HEK293 (cell line): ENCODE results near the gene ZC3H10.
A peak's percentile ranks its signal among the peaks of the same experiment; 100 is the strongest.

ENCODE experiments used
- CTCF ChIA-PET: fragments of 350-600 bp; formaldehyde crosslinking; extraction: SDS; loops from one replicate; lab custom pipeline; 2021; ENCODE audit warnings: antibody characterized with exemption; lab: Yijun Ruan, JAX
- POLR2A ChIA-PET: fragments of 300-600 bp; formaldehyde crosslinking; extraction: SDS; loops from one replicate; lab custom pipeline; 2020; ENCODE audit warnings: antibody characterized with exemption, inconsistent platforms; lab: Yijun Ruan, JAX
- H3K27ac ChIP-seq: fragments of 200-500 bp; sonication (Bioruptor generic); 2 replicates; pipeline ENCODE4 v1.5.1; 2014; ENCODE audit warnings: low read depth, low read length, control low read depth, inconsistent platforms; ENCODE audit errors: extremely low read depth
- H3K36me3 ChIP-seq, 2 experiments: fragments of 200-500 bp in 1 of 2; sonication (Bioruptor generic) in 1 of 2; 1 replicate in 1 of 2; 2 replicates in 1 of 2; pipeline ENCODE4 v1.5.1; 2014 to 2017; ENCODE audit warnings: inconsistent platforms in 2 of 2, low read length in 2 of 2; ENCODE audit not compliant: control insufficient read depth in 2 of 2, insufficient read depth in 1 of 2
- H3K4me1 ChIP-seq: fragments of 200-500 bp; sonication (Bioruptor generic); 2 replicates; pipeline ENCODE4 v1.5.1; 2014; ENCODE audit warnings: mild to moderate bottlenecking, low read length, inconsistent platforms; ENCODE audit not compliant: control insufficient read depth, insufficient read depth
- H3K4me3 ChIP-seq: 2 replicates; pipeline ENCODE4 v1.5.1; 2011; ENCODE audit warnings: low read depth, mild to moderate bottlenecking, control low read depth, low read length, moderate library complexity
- H3K9me3 ChIP-seq: fragments of 200-500 bp; sonication (Bioruptor generic); 2 replicates; pipeline ENCODE4 v1.5.1; 2014; ENCODE audit warnings: low read depth, low read length, inconsistent platforms; ENCODE audit not compliant: control insufficient read depth, insufficient read depth
- ATF2 ChIP-seq: fragments of 450-650 bp; formaldehyde crosslinking; IDR thresholded peaks from 2 replicates; pipeline ENCODE4 v1.5.1; 2016; ENCODE audit warnings: missing biosample characterization, missing genetic modification characterization, low read depth
- HOXA7 ChIP-seq: sonication (generic); formaldehyde crosslinking; IDR thresholded peaks from 2 replicates; pipeline ENCODE4 v1.8.1; 2022; ENCODE audit warnings: missing genetic modification reagents, borderline replicate concordance
- HOXD13 ChIP-seq: sonication (generic); formaldehyde crosslinking; IDR thresholded peaks from 2 replicates; pipeline ENCODE4 v1.8.0; 2022; ENCODE audit warnings: missing genetic modification reagents, borderline replicate concordance
- IKZF3 ChIP-seq: fragments of 450-650 bp; IDR thresholded peaks from 2 replicates; pipeline ENCODE4 v1.5.0; 2018; ENCODE audit warnings: missing biosample characterization, mild to moderate bottlenecking, missing genetic modification characterization, moderate library complexity
- MZF1 ChIP-seq: fragments of 450-650 bp; formaldehyde crosslinking; IDR thresholded peaks from 2 replicates; pipeline ENCODE4 v1.5.1; 2017; ENCODE audit warnings: missing biosample characterization, missing genetic modification characterization, borderline replicate concordance
- PRDM10 ChIP-seq: fragments of 450-650 bp; formaldehyde crosslinking; IDR thresholded peaks from 2 replicates; pipeline ENCODE4 v1.5.1; 2016; ENCODE audit warnings: missing biosample characterization, missing genetic modification characterization
- PRDM6 ChIP-seq: fragments of 450-650 bp; formaldehyde crosslinking; IDR thresholded peaks from 2 replicates; pipeline ENCODE4 v1.5.1; 2017; ENCODE audit warnings: missing biosample characterization, missing genetic modification characterization
- REPIN1 ChIP-seq: fragments of 450-650 bp; formaldehyde crosslinking; IDR thresholded peaks from 2 replicates; pipeline ENCODE4 v1.5.1; 2017; ENCODE audit warnings: missing biosample characterization, missing genetic modification characterization, low read depth
- SP2 ChIP-seq: fragments of 450-650 bp; formaldehyde crosslinking; IDR thresholded peaks from 2 replicates; pipeline ENCODE4 v1.5.1; 2016; ENCODE audit warnings: missing biosample characterization, missing genetic modification characterization
- ZBTB48 ChIP-seq: fragments of 450-650 bp; formaldehyde crosslinking; IDR thresholded peaks from 2 replicates; pipeline ENCODE4 v1.5.1; 2016; ENCODE audit warnings: missing biosample characterization, missing genetic modification characterization
- ZEB2 ChIP-seq: fragments of 450-650 bp; formaldehyde crosslinking; IDR thresholded peaks from 2 replicates; pipeline ENCODE4 v1.5.1; 2016; ENCODE audit warnings: missing biosample characterization, missing genetic modification characterization
- ZNF140 ChIP-seq: fragments of 450-650 bp; formaldehyde crosslinking; IDR thresholded peaks from 2 replicates; pipeline ENCODE4 v1.5.1; 2016; ENCODE audit warnings: missing biosample characterization, missing genetic modification characterization
- ZNF146 ChIP-seq: fragments of 450-650 bp; formaldehyde crosslinking; IDR thresholded peaks from 2 replicates; pipeline ENCODE4 v1.5.1; 2016; ENCODE audit warnings: missing biosample characterization, missing genetic modification characterization
- ZNF221 ChIP-seq: fragments of 450-650 bp; formaldehyde crosslinking; IDR thresholded peaks from 2 replicates; pipeline ENCODE4 v1.5.1; 2017; ENCODE audit warnings: missing biosample characterization, missing genetic modification characterization, borderline replicate concordance
- ZNF341 ChIP-seq: fragments of 450-650 bp; formaldehyde crosslinking; IDR thresholded peaks from 2 replicates; pipeline ENCODE4; 2016; ENCODE audit warnings: low read depth, missing biosample characterization, missing genetic modification characterization
- ZNF404 ChIP-seq: fragments of 450-650 bp; formaldehyde crosslinking; IDR thresholded peaks from 2 replicates; pipeline ENCODE4 v1.5.1; 2017; ENCODE audit warnings: missing biosample characterization, missing genetic modification characterization
- ZNF449 ChIP-seq: fragments of 450-650 bp; formaldehyde crosslinking; IDR thresholded peaks from 2 replicates; pipeline ENCODE4 v1.5.1; 2017; ENCODE audit warnings: missing biosample characterization, mild to moderate bottlenecking, missing genetic modification characterization, moderate library complexity
- ZNF558 ChIP-seq: fragments of 450-650 bp; formaldehyde crosslinking; IDR thresholded peaks from 2 replicates; pipeline ENCODE4 v1.5.1; 2016; ENCODE audit warnings: missing biosample characterization, missing genetic modification characterization
- ZNF645 ChIP-seq: fragments of 450-650 bp; formaldehyde crosslinking; IDR thresholded peaks from 2 replicates; pipeline ENCODE4; 2016; ENCODE audit warnings: missing biosample characterization, missing genetic modification characterization
- ZNF768 ChIP-seq: fragments of 450-650 bp; formaldehyde crosslinking; IDR thresholded peaks from 2 replicates; pipeline ENCODE4 v1.5.1; 2018; ENCODE audit warnings: missing biosample characterization, mild to moderate bottlenecking, missing genetic modification characterization
- ZNF837 ChIP-seq: fragments of 450-650 bp; formaldehyde crosslinking; IDR thresholded peaks from 2 replicates; pipeline ENCODE4 v1.5.1; 2016; ENCODE audit warnings: missing biosample characterization, missing genetic modification characterization

ZC3H10 gene

GRCh38 chr12:56143870-56144269 lies 25.8 kb downstream of the ZC3H10 start (continued):
- no peak for TF ChIP-seq ATF2 (tag by site-specific recombination)
- TF ChIP-seq, all 188 proteins: peak for 0

GRCh38 chr12:56145217-56145616 lies 27.2 kb downstream of the ZC3H10 start:
- H3K4me1 ChIP-seq = peaks cover 6% of the 10 kb centered on the region; the same call in 1 of the 2 replicates
- no peak for TF ChIP-seq ZNF140 (tag by site-specific recombination)
- TF ChIP-seq ZNF341 (tag by site-specific recombination) = no peak
- no peak for TF ChIP-seq ZEB2 (tag by site-specific recombination)
- TF ChIP-seq ZNF146 (tag by site-specific recombination) = no peak
- TF ChIP-seq ZNF768 (tag by site-specific recombination) = no peak
- TF ChIP-seq ZNF645 (tag by site-specific recombination) = no peak
- TF ChIP-seq, all 188 proteins: peak for 0
- ChIA-PET CTCF (interaction anchor here (0.9 kb wide), 1 partner anchor 9 kb away, joined by 3 read pairs; no protein-coding TSS in a partner anchor), POLR2A (interaction anchor here (1.0 to 1.9 kb wide), 2 partner anchors 13 to 27 kb away, joined by 3 to 7 read pairs; partner anchors contain the start of genes MYL6 and ZC3H10)
- Histone ChIP-seq H3K36me3 (peaks cover 4 to 49% of the 10 kb centered on the region in 2 experiments; a peak in 2 of 3 replicates), H3K4me3 (no peak overlapping the region), H3K27ac (no peak overlapping the region), H3K9me3 (no peaks in the 10 kb centered on the region)

- Histone ChIP-seq H3K9me3 (no peaks in the 10 kb centered on the region), H3K27ac (no peak overlapping the region), H3K4me1 (peaks cover 6% of the 10 kb centered on the region), H3K36me3 (peaks cover 0 to 36% of the 10 kb centered on the region in 2 experiments; a peak in 2 of 3 replicates), H3K4me3 (no peak overlapping the region)
- ChIA-PET POLR2A (interaction anchor here (0.7 to 3.6 kb wide), 2 partner anchors 13 to 19 kb away, joined by 4 to 22 read pairs; partner anchors contain the start of gene ESYT1), CTCF (interaction anchor here (0.7 kb wide), 1 partner anchor 1847 kb away, joined by 3 read pairs; no protein-coding TSS in a partner anchor)
- 0 out of 2 replicates have a peak, but pooled peaks have one; percentile 24 for TF ChIP-seq IKZF3 (tag by site-specific recombination)
- TF ChIP-seq ZBTB48 (tag by site-specific recombination) = peak; percentile 28; the same call in 1 of the 2 replicates
- 0 out of 2 replicates have a peak, but pooled peaks have one; percentile 16 for TF ChIP-seq PRDM6
- no peak for TF ChIP-seq HOXD13
- no peak for TF ChIP-seq MZF1
- peak; percentile 71 for TF ChIP-seq PRDM10 (tag by site-specific recombination)
- TF ChIP-seq ZNF449 (tag by site-specific recombination) = no peak
- TF ChIP-seq ZNF558 = no peak
- no peak for TF ChIP-seq ZNF404 (tag by site-specific recombination)
- TF ChIP-seq REPIN1 (tag by site-specific recombination) = no peak
- TF ChIP-seq SP2 (tag by site-specific recombination) = no peak
- TF ChIP-seq ZNF221 (tag by site-specific recombination) = no peak
- TF ChIP-seq ZNF837 (tag by site-specific recombination) = no peak
- TF ChIP-seq HOXA7 (CRISPR knock-in tag) = no peak
Observed at GRCh38 chr12:56146492-56147460, 28.7 kb downstream of the ZC3H10 start.
